Measurements from ENCODE around the gene GUCY2C. TPM values are rescaled to one million over a fixed set of nuclear protein-coding genes. Genes with fewer than 3 reads are reported as not detected.

Gene GUCY2C
- total RNA-seq = under 0.01 TPM in 1 of 2 replicates, not detected in the other

DNA sequence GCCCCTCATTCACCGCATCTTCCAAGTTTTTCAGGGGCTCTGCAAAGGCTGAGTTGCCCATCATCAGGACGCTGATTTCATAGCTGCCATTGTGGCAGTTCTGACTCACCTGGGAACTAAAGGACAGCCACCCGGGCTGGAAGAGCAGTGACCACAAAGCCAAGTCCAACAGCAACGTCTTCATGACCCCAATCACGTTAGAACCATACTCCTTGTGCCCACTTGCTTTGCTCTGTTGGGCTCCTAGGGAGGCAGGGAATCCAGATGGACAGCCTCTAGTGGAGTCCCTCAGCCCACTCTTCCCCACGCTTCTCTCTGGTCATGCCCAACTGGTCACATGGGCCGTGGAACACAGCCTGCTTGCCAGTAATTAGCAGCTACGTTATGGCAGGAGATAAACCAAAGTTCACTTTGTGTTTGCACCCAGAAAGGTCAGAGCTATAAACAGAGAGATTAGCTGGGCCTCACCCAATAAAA is at the start of gene GUCY2C:
Gene GUCY2C, minus strand, starts transcription at position 335 of the 477 bp plus-strand sequence. Its CDS starts 151 bp downstream, at position 184.

DNA sequence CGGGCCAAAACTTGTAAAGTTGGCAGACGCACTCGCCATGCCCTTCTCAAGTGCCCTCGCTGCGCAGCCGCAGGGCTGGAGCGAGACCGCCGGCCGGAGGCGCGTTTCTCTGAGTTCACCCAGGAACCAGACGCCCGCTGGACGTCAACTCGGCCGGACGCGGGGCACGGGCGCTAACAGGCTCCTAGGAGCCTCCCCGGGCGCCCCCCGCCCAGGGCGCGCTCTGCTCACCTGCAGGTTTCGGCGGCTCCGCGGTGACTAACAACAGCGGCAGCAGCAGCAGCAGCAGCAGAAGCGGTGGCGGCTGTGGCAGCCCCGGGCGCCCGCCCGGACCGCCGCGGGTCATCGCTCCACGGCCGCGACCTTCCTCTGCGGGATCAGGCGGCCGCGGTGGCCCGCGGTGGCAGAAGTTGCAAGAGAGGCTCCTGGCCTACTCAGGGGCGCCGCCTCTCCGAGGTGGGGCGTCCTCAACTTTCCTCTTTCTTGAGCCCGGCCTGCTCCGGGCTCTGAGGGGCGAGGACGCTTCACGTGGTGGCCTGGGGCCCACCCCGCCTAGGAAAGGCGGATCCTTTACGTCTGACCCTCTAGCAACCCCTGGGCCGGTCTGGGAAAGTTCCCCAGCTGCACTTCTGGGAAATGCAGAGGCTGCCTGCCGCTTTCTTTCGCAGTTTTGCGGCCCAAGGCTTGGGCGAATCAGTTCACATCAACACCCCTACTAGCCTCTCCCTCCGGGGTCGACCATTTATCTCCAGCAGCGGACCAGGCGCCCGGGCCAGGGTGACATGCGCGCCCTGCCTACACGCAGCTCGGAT is 128.8 kb downstream of the GUCY2C start, which contains the start of gene PLBD1:
Gene PLBD1, minus strand, starts transcription at position 533 of the 812 bp plus-strand sequence. Its CDS starts 187 bp downstream, at position 346.

Other genes with a start within 250 kb of the GUCY2C start
- 4.7 and 15.7 TPM in 2 replicates for gene PLBD1, start 128.7 kb downstream of the GUCY2C start, total RNA-seq
- gene WBP11, start 106.9 kb upstream of the GUCY2C start, total RNA-seq = 14.2 and 19.6 TPM in 2 replicates
- 0.65 and 1.5 TPM in 2 replicates for gene C12orf60, start 107.1 kb upstream of the GUCY2C start, total RNA-seq
- 0.13 TPM in 1 of 2 replicates, not detected in the other for gene SMCO3, start 117.6 kb upstream of the GUCY2C start, total RNA-seq
- gene ART4, start 146.9 kb upstream of the GUCY2C start, total RNA-seq = not detected in 2 replicates
- 10.8 and 115 TPM in 2 replicates for gene MGP, start 189.3 kb upstream of the GUCY2C start, total RNA-seq
- gene ERP27, start 241.9 kb upstream of the GUCY2C start, total RNA-seq = 0.33 and 12.8 TPM in 2 replicates

Data from mesangial cell (primary cell).